Thoracic aorta (tissue), 2 donors: ENCODE measurements around the gene RDH12. TPM values are rescaled to one million over a fixed set of nuclear protein-coding genes. Genes with fewer than 3 reads are reported as not detected.
A peak's percentile ranks its signal among the peaks of the same experiment; 100 is the strongest.

Source experiments
- ATAC-seq: fragments of 150-250 bp; one replicate; pipeline ENCODE4 v1.8.0; 2017; ENCODE audit warnings: low read depth; ENCODE audit not compliant: insufficient number of reproducible peaks, low FRiP score
- DNase-seq: peaks from one replicate; pipeline ENCODE4 v3.0.0-alpha.2; 2020; ENCODE audit warnings: low spot score
- H3K27ac ChIP-seq, 2 donors: fragments of 200-600 bp; sonication (generic); 1 replicate in 1 of 2; 2 replicates in 1 of 2; pipeline ENCODE4 v1.5.1; 2016; ENCODE audit warnings: mild to moderate bottlenecking in 2 of 2, moderate library complexity in 2 of 2
- H3K27me3 ChIP-seq: fragments of 200-600 bp; sonication (generic); replicated peaks from 2 replicates; pipeline ENCODE4 v1.6.0; 2016; ENCODE audit warnings: mild to moderate bottlenecking; ENCODE audit not compliant: insufficient read depth
- H3K36me3 ChIP-seq: fragments of 200-600 bp; sonication (generic); one replicate; pipeline ENCODE4 v1.5.1; 2016
- H3K4me1 ChIP-seq, 2 donors: fragments of 200-600 bp; sonication (generic); 1 replicate in 1 of 2; 2 replicates in 1 of 2; pipeline versions ENCODE4 v1.5.1 to v1.6.0; 2016; ENCODE audit warnings: low read depth in 2 of 2, mild to moderate bottlenecking in 1 of 2; ENCODE audit not compliant: control insufficient read depth in 1 of 2
- H3K4me3 ChIP-seq: fragments of 200-600 bp; sonication (generic); 2 replicates; pipeline ENCODE4 v1.5.1; 2016; ENCODE audit warnings: mild to moderate bottlenecking
- H3K9me3 ChIP-seq: fragments of 200-600 bp; sonication (generic); 2 replicates; pipeline ENCODE4 v1.5.1; 2016
- CTCF ChIP-seq: fragments of 200-600 bp; sonication (generic); IDR thresholded peaks from one replicate; pipeline ENCODE4 v1.5.1; 2019; ENCODE audit warnings: antibody characterized with exemption
- total RNA-seq, 2 donors: library from RNA; depleted of rRNA; stranded (reverse); fragments of >200 nt; gene quantifications; one replicate each; pipeline versions ENCODE4 v1.1.0 to v1.2.3, GENCODE V29; 2016

Gene RDH12
- total RNA-seq, 2 donors from 2014 or later: not detected

- peaks cover 41% of the 10 kb centered on the region for H3K36me3 ChIP-seq
- TF ChIP-seq CTCF: no peak
- H3K9me3 ChIP-seq: no peaks in the 10 kb centered on the region
- no peak overlapping the region for H3K4me3 ChIP-seq
- no peak overlapping the region for H3K27ac ChIP-seq
- peaks cover 0 to 14% of the 10 kb centered on the region in 2 donors for H3K4me1 ChIP-seq
- ATAC-seq: no peak
- DNase-seq: no peak
- no peaks in the 10 kb centered on the region for H3K27me3 ChIP-seq
Observed at GRCh38 chr14:67690011-67690410, 11.7 kb upstream of the RDH12 start.

GRCh38 chr14:67694791-67695393 is 6.8 kb upstream of the RDH12 start:
- TF ChIP-seq CTCF: no peak
- DNase-seq (peak; percentile 55), ATAC-seq (no peak)

GRCh38 chr14:67695394-67695949 is 6.2 kb upstream of the RDH12 start, which contains the start of gene RDH11:
Gene RDH11 (minus strand): TSS chr14:67695764. CDS start chr14:67695703, 61 bp downstream.
- Histone ChIP-seq H3K36me3 (peaks cover 15% of the 10 kb centered on the region), H3K4me1 (peaks cover 0 to 14% of the 10 kb centered on the region in 2 donors), H3K27ac (peak within 1 kb of the TSS; percentile 71 to 93), H3K4me3 (peak within 1 kb of the TSS; percentile 95), H3K27me3 (no peaks in the 10 kb centered on the region), H3K9me3 (no peaks in the 10 kb centered on the region)
- ATAC-seq: peak; percentile 88
- DNase-seq: peak; percentile 70
- no peak for TF ChIP-seq CTCF

More at GRCh38 chr14:67694791-67695393, 6.8 kb upstream of the RDH12 start:
- peak overlapping the region; percentile 71 to 93 for H3K27ac ChIP-seq
- H3K36me3 ChIP-seq: peaks cover 21% of the 10 kb centered on the region
- peaks cover 0 to 14% of the 10 kb centered on the region in 2 donors for H3K4me1 ChIP-seq
- H3K9me3 ChIP-seq: no peaks in the 10 kb centered on the region
- H3K27me3 ChIP-seq: no peaks in the 10 kb centered on the region
- peak overlapping the region; percentile 95 for H3K4me3 ChIP-seq

- DNase-seq: no peak
- H3K27me3 ChIP-seq: no peaks in the 10 kb centered on the region
- H3K4me3 ChIP-seq: no peak overlapping the region
- H3K9me3 ChIP-seq: no peaks in the 10 kb centered on the region
- ATAC-seq: no peak
- TF ChIP-seq CTCF: no peak
- no peak overlapping the region for H3K27ac ChIP-seq
- H3K4me1 ChIP-seq: peaks cover 0 to 14% of the 10 kb centered on the region in 2 donors
- peaks cover 3% of the 10 kb centered on the region for H3K36me3 ChIP-seq
Observed at GRCh38 chr14:67697006-67697405, 4.7 kb upstream of the RDH12 start.

- no peak for TF ChIP-seq CTCF
- Histone ChIP-seq H3K4me1 (peaks cover 0 to 10% of the 10 kb centered on the region in 2 donors), H3K27me3 (no peaks in the 10 kb centered on the region), H3K36me3 (no peaks in the 10 kb centered on the region), H3K27ac (no peak overlapping the region), H3K9me3 (no peaks in the 10 kb centered on the region), H3K4me3 (no peak overlapping the region)
- DNase-seq (no peak), ATAC-seq (no peak)
Observed at GRCh38 chr14:67698179-67698578, 3.5 kb upstream of the RDH12 start.
